ENCODE results near the gene DNTT. TPM values are rescaled to one million over a fixed set of nuclear protein-coding genes. Genes with fewer than 3 reads are reported as not detected.
A peak's percentile ranks its signal among the peaks of the same experiment; 100 is the strongest.

DNTT gene
- total and polyA plus RNA-seq, 2 of the 13 experiments (the other 11 are each of a cell fraction or from before 2014, with no cell fraction given), result not detected

DNA sequence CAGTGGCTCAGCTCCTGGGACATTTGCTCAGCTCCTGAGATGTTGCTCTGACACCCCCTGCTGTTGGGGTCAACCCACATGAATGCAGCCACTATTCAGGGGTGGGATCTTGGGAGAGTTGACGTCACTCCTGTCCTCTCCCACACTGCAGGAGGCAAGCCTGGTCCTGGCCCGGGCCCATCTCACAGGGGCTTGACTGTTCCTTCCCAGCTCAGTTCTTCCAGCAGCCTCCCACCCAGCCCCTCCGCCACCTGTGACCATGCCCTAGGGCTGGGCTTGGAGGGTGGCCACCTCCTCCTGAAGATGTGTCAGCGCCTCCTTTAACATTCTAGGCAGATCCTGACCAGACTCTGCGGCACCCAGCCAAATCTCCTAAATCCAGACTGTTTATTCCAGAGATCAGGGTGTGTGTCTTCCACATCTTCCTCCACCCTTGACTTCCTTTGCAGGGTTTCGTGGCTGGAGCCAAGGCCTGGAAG, 73.6 kb downstream of the DNTT start:
- in situ Hi-C loops (cut with HindIII; ENCODE audit: extremely low pct_ligation_motif_present, low pct_unique_long_range_greater_than_20kb), result no loop called here
- CTCF ChIA-PET (ENCODE audit: low intra/inter-chr PET ratio, low total read pairs), result no interaction called here
- no peak for FAIRE-seq

DNA sequence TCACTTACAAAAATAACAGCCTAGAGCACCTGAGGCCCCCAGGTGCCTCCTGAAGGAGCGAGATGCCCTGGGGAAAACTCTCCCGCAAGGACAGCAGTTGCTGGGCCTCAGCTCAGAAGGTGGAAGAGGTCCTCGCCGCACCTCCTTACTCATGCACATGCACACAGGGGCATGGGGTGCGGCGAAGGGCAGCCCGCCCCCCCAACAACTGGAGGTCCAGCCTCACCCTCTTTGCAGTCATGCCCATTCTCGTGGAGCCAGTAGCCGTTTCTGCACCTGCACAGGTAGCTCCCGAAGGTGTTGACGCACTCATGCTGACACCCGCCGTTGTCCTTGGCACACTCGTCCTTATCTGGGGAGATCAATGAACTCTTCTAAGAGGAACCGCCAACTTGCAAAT, 74.5 kb downstream of the DNTT start:
- no peak for FAIRE-seq
- 50% methylated on average over 13 of the region's 15 CpGs for WGBS (ENCODE audit: low lambda C conversion rate)
- no peak for DNase-seq (ENCODE audit: low spot score)
- intact Hi-C loops (cut with micrococcal nuclease; ENCODE audit: unreplicated experiment) (loop anchor here (5.0 kb wide), 1 partner anchor 134 kb away; the partner anchor contains the start of gene TLL2), in situ Hi-C loops (cut with HindIII; ENCODE audit: extremely low pct_ligation_motif_present, low pct_unique_long_range_greater_than_20kb) (no loop called here)
- H3K27ac ChIP-seq (ENCODE audit: extremely low read length, insufficient read depth, low read length), result no peak overlapping the region
- CTCF ChIA-PET (ENCODE audit: low intra/inter-chr PET ratio, low total read pairs), result no interaction called here
- ATAC-seq, result no peak
- no peak overlapping the region for H3K9ac ChIP-seq (ENCODE audit: insufficient read depth, low read depth, low read length)
- H2AFZ ChIP-seq (ENCODE audit: low read length), result no peak overlapping the region
- H3K27me3 ChIP-seq (ENCODE audit: control insufficient read depth in 1 of 2, insufficient read depth in 2 of 2, low read length in 2 of 2), result peaks cover 0 to 22% of the 10 kb centered on the region in 2 experiments; a peak in 2 of 5 replicates
- no peaks in the 10 kb centered on the region for H4K20me1 ChIP-seq (ENCODE audit: insufficient read depth, low read length)
- H3K4me1 ChIP-seq (ENCODE audit: insufficient read depth, low read length), result peaks cover 11% of the 10 kb centered on the region
- POLR2A ChIA-PET, result no interaction called here
- BruUV-seq (replicated peaks), result no TSS peak
- H3K79me2 ChIP-seq (ENCODE audit: insufficient read depth, low read length), result no peaks in the 10 kb centered on the region
- no peak overlapping the region for H3K4me3 ChIP-seq (replicated peaks in 1 of 3; ENCODE audit: insufficient read depth in 1 of 3, low read depth in 2 of 3, low read length in 3 of 3)
- no peaks in the 10 kb centered on the region for H3K36me3 ChIP-seq (replicated peaks in 1 of 2; ENCODE audit: control insufficient read depth in 1 of 2, insufficient read depth in 2 of 2, low read length in 2 of 2)
- no peaks in the 10 kb centered on the region for H3K9me3 ChIP-seq (ENCODE audit: low read length)
- no peak overlapping the region for H3K4me2 ChIP-seq (ENCODE audit: low read depth, low read length)
- no peak for TF ChIP-seq TBX3 (IDR thresholded peaks at IDR 0.05; ENCODE audit: borderline replicate concordance)
- TF ChIP-seq, protein P1, sequence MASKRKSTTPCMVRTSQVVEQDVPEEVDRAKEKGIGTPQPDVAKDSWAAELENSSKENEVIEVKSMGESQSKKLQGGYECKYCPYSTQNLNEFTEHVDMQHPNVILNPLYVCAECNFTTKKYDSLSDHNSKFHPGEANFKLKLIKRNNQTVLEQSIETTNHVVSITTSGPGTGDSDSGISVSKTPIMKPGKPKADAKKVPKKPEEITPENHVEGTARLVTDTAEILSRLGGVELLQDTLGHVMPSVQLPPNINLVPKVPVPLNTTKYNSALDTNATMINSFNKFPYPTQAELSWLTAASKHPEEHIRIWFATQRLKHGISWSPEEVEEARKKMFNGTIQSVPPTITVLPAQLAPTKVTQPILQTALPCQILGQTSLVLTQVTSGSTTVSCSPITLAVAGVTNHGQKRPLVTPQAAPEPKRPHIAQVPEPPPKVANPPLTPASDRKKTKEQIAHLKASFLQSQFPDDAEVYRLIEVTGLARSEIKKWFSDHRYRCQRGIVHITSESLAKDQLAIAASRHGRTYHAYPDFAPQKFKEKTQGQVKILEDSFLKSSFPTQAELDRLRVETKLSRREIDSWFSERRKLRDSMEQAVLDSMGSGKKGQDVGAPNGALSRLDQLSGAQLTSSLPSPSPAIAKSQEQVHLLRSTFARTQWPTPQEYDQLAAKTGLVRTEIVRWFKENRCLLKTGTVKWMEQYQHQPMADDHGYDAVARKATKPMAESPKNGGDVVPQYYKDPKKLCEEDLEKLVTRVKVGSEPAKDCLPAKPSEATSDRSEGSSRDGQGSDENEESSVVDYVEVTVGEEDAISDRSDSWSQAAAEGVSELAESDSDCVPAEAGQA (IDR thresholded peaks at IDR 0.05; ENCODE audit: low read depth), result no peak
- TF ChIP-seq, protein P1 (CRISPR knock-in tag; IDR thresholded peaks at IDR 0.05; ENCODE audit: borderline replicate concordance), result no peak
- TF ChIP-seq, protein P2, sequence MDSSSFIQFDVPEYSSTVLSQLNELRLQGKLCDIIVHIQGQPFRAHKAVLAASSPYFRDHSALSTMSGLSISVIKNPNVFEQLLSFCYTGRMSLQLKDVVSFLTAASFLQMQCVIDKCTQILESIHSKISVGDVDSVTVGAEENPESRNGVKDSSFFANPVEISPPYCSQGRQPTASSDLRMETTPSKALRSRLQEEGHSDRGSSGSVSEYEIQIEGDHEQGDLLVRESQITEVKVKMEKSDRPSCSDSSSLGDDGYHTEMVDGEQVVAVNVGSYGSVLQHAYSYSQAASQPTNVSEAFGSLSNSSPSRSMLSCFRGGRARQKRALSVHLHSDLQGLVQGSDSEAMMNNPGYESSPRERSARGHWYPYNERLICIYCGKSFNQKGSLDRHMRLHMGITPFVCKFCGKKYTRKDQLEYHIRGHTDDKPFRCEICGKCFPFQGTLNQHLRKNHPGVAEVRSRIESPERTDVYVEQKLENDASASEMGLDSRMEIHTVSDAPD (CRISPR knock-in tag; IDR thresholded peaks at IDR 0.05), result no peak

More for the DNA sequence above, 73.6 kb downstream of the DNTT start:
- H3K4me2 ChIP-seq (ENCODE audit: low read depth, low read length), result no peak overlapping the region
- no peak overlapping the region for H3K27ac ChIP-seq (ENCODE audit: extremely low read length, insufficient read depth, low read length)
- no TSS peak for BruUV-seq (replicated peaks)
- DNase-seq (ENCODE audit: low spot score), result peak; percentile 12
- ATAC-seq, result no peak
- no peak overlapping the region for H3K4me3 ChIP-seq (replicated peaks in 1 of 3; ENCODE audit: insufficient read depth in 1 of 3, low read depth in 2 of 3, low read length in 3 of 3)
- no peak overlapping the region for H3K9ac ChIP-seq (ENCODE audit: insufficient read depth, low read depth, low read length)
- no peaks in the 10 kb centered on the region for H3K9me3 ChIP-seq (ENCODE audit: low read length)
- no peaks in the 10 kb centered on the region for H3K36me3 ChIP-seq (replicated peaks in 1 of 2; ENCODE audit: control insufficient read depth in 1 of 2, insufficient read depth in 2 of 2, low read length in 2 of 2)
- WGBS (ENCODE audit: low lambda C conversion rate), result 69% methylated on average over 3 of the region's 6 CpGs
- POLR2A ChIA-PET, result no interaction called here
- H4K20me1 ChIP-seq (ENCODE audit: insufficient read depth, low read length), result no peaks in the 10 kb centered on the region
- no peak overlapping the region for H2AFZ ChIP-seq (ENCODE audit: low read length)
- intact Hi-C loops (cut with micrococcal nuclease; ENCODE audit: unreplicated experiment), result loop anchor here (5.0 kb wide), 1 partner anchor 134 kb away; the partner anchor contains the start of gene TLL2
- TF ChIP-seq, protein P3, sequence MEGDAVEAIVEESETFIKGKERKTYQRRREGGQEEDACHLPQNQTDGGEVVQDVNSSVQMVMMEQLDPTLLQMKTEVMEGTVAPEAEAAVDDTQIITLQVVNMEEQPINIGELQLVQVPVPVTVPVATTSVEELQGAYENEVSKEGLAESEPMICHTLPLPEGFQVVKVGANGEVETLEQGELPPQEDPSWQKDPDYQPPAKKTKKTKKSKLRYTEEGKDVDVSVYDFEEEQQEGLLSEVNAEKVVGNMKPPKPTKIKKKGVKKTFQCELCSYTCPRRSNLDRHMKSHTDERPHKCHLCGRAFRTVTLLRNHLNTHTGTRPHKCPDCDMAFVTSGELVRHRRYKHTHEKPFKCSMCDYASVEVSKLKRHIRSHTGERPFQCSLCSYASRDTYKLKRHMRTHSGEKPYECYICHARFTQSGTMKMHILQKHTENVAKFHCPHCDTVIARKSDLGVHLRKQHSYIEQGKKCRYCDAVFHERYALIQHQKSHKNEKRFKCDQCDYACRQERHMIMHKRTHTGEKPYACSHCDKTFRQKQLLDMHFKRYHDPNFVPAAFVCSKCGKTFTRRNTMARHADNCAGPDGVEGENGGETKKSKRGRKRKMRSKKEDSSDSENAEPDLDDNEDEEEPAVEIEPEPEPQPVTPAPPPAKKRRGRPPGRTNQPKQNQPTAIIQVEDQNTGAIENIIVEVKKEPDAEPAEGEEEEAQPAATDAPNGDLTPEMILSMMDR (CRISPR knock-in tag; IDR thresholded peaks at IDR 0.05), result peak; percentile 14; the same call in 1 of the 2 replicates
- TF ChIP-seq CREB1 (IDR thresholded peaks at IDR 0.05) (0 out of 2 replicates have a peak, but pooled peaks have one; percentile 28), CREB1 (CRISPR knock-in tag; IDR thresholded peaks at IDR 0.05) (no peak), ZNF451 (CRISPR knock-in tag; IDR thresholded peaks at IDR 0.05) (no peak), ZC3H4 (CRISPR knock-in tag; IDR thresholded peaks at IDR 0.05; ENCODE audit: borderline replicate concordance) (no peak)
- peaks cover 11% of the 10 kb centered on the region for H3K4me1 ChIP-seq (ENCODE audit: insufficient read depth, low read length)
- peaks cover 0 to 22% of the 10 kb centered on the region in 2 experiments; a peak in 2 of 5 replicates for H3K27me3 ChIP-seq (ENCODE audit: control insufficient read depth in 1 of 2, insufficient read depth in 2 of 2, low read length in 2 of 2)
- no peaks in the 10 kb centered on the region for H3K79me2 ChIP-seq (ENCODE audit: insufficient read depth, low read length)
